Sigmoid colon (tissue), 7 donors: Measurements from ENCODE around the gene SIPA1. TPM values are rescaled to one million over a fixed set of nuclear protein-coding genes. Genes with fewer than 3 reads are reported as not detected.

ENCODE experiments used
- DNase-seq: peaks from one replicate; pipeline ENCODE4 v3.0.0-alpha.2; 2019
- H3K27ac ChIP-seq, 4 donors: fragments of 200-600 bp; sonication (generic); one replicate each; pipeline ENCODE4 v1.5.1; 2016 to 2019; ENCODE audit warnings: mild to moderate bottlenecking in 1 of 4
- H3K27me3 ChIP-seq, 3 donors: fragments of 200-600 bp; sonication (generic); one replicate each; pipeline ENCODE4 v1.5.1; 2019; ENCODE audit warnings: mild to moderate bottlenecking in 1 of 3
- H3K36me3 ChIP-seq, 4 donors: fragments of 200-600 bp; sonication (generic); one replicate each; pipeline ENCODE4 v1.5.1; 2016 to 2019
- H3K4me1 ChIP-seq, 4 donors: fragments of 200-600 bp; sonication (generic); one replicate each; pipeline ENCODE4 v1.5.1; 2017 to 2019
- H3K4me3 ChIP-seq, 4 donors: fragments of 200-600 bp; sonication (generic); one replicate each; pipeline ENCODE4 v1.5.1; 2017 to 2019; ENCODE audit warnings: mild to moderate bottlenecking in 2 of 4, moderate library complexity in 1 of 4
- H3K9me3 ChIP-seq, 4 donors: fragments of 200-600 bp in 3 of 4; sonication (generic) in 3 of 4; one replicate each; pipeline versions ENCODE4 v1.5.1 to v1.6.1; 2013 to 2019
- CTCF ChIP-seq, 4 experiments: fragments of 450-650 bp in 3 of 4; fragments of 200-600 bp in 1 of 4; IDR thresholded peaks; one replicate each; pipeline ENCODE4 v1.5.1; 2016 to 2019; ENCODE audit warnings: antibody characterized with exemption in 4 of 4, mild to moderate bottlenecking in 3 of 4, moderate library complexity in 2 of 4
- EP300 ChIP-seq, 4 donors: sonication (generic); formaldehyde crosslinking; IDR thresholded peaks; one replicate each; pipeline ENCODE4 v1.6.1; 2017; ENCODE audit warnings: antibody characterized with exemption in 4 of 4
- POLR2A ChIP-seq, 2 donors: fragments of 450-650 bp; IDR thresholded peaks; one replicate each; pipeline ENCODE4 v1.6.1; 2016; ENCODE audit warnings: antibody characterized with exemption in 2 of 2, mild to moderate bottlenecking in 2 of 2, moderate library complexity in 2 of 2
- POLR2AphosphoS5 ChIP-seq, 4 donors: sonication (generic); formaldehyde crosslinking; IDR thresholded peaks; one replicate each; pipeline ENCODE4 v1.6.1; 2017; ENCODE audit warnings: antibody characterized with exemption in 4 of 4
- WGBS, 2 donors: extraction: QIAGEN DNeasy Blood & Tissue Kit; methylation state at CpG; one replicate each; pipeline ENCODE4 v1.1.7; 2013; 5-methylcytosine and 5-hydroxymethylcytosine counted together
- intact Hi-C: fragments of 100-400 bp; cut with DNase I; formaldehyde crosslinking; loops from one replicate; pipeline ENCODE4 v1.15.1; 2023
- polyA plus RNA-seq, 3 donors: library from polyadenylated mRNA; stranded (reverse); fragments of 200-250 nt; gene quantifications; one replicate each; pipeline ENCODE4 v1.2.3, GENCODE V29; 2013
- total RNA-seq, 4 donors: library from RNA; depleted of rRNA; stranded (reverse); fragments of >200 nt; gene quantifications; one replicate each; pipeline ENCODE4 v1.1.0, GENCODE V29; 2016
- donor health status: healthy with polysubstance abuse.
- donor health status: Bipolar disorder and iron deficiency.
- donor health status: healthy.

SIPA1 gene
- total and polyA plus RNA-seq, 7 donors = 19.9 to 53.6 (median 30.7) TPM

- WGBS, 2 donors = 38 to 73% methylated on average over 3 of the region's 3 CpGs
- Histone ChIP-seq H3K4me3 (no peak overlapping the region), H3K36me3 (peaks cover 29 to 59% (median 48%) of the 10 kb centered on the region in 4 donors), H3K4me1 (peaks cover 0 to 27% (median 25%) of the 10 kb centered on the region in 4 donors), H3K27ac (peak overlapping the region in 1 of 4 donors; percentile 18), H3K27me3 (no peaks in the 10 kb centered on the region), H3K9me3 (no peaks in the 10 kb centered on the region)
- peak; percentile 65 for DNase-seq
- intact Hi-C loops = no loop called here
- TF ChIP-seq POLR2AphosphoS5 (IDR thresholded peaks at IDR 0.05) (peak in 1 of 4 donors; percentile 20), POLR2A (IDR thresholded peaks at IDR 0.05) (no peak), EP300 (IDR thresholded peaks at IDR 0.05) (no peak), CTCF (IDR thresholded peaks at IDR 0.05) (no peak)
These were observed 42.8 kb upstream of the SIPA1 start for GRCh38 chr11:65595131-65595530.

GRCh38 chr11:65595543-65596281 is 42.2 kb upstream of the SIPA1 start, which contains the start of gene KCNK7:
KCNK7 (minus strand) TSS chr11:65595800; CDS start chr11:65595772, 28 bp downstream.
- H3K27ac ChIP-seq = peak within 1 kb of the TSS in 1 of 4 donors; percentile 18
- WGBS, 2 donors = 39 to 73% methylated on average over 12 of the region's 12 CpGs
- intact Hi-C loops = no loop called here
- no peaks in the 10 kb centered on the region for H3K9me3 ChIP-seq
- H3K4me3 ChIP-seq = no peak within 1 kb of the TSS
- H3K27me3 ChIP-seq = no peaks in the 10 kb centered on the region
- TF ChIP-seq EP300 (IDR thresholded peaks at IDR 0.05) (no peak), POLR2AphosphoS5 (IDR thresholded peaks at IDR 0.05) (peak in 1 of 4 donors; percentile 8), POLR2A (IDR thresholded peaks at IDR 0.05) (no peak), CTCF (IDR thresholded peaks at IDR 0.05) (no peak)
- H3K4me1 ChIP-seq = peaks cover 0 to 24% (median 24%) of the 10 kb centered on the region in 4 donors
- no peak for DNase-seq
- H3K36me3 ChIP-seq = peaks cover 29 to 59% (median 45%) of the 10 kb centered on the region in 4 donors

- no peak for DNase-seq
These were observed 41.4 kb upstream of the SIPA1 start for GRCh38 chr11:65596520-65596919.

DNA sequence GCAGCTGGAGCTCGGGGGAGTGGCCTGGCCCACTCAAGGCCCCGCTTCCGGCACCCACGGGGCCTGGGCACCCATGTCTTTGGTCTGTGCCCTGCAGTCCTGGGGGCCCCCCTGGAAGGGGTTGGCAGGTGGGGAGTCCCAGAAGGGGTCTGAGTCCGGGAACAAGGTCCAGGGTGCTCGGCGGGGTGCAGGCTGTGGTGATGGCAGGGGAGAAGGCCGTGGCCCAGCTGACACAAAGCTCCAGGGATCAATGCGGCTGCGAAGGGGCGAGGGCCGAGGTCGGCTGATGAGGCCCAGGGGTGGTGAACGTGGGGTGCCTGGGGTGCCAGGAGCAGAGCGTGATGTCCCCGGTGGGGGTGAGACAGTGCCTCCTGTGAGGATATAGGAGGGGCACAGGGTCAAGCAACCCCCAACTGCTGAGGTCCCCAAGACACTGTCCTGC is 39.6 kb upstream of the SIPA1 start:
- intact Hi-C loops = no loop called here
- Histone ChIP-seq H3K9me3 (no peaks in the 10 kb centered on the region), H3K4me3 (no peak overlapping the region), H3K36me3 (peaks cover 22 to 54% (median 30%) of the 10 kb centered on the region in 4 donors), H3K4me1 (peaks cover 0 to 19% (median 17%) of the 10 kb centered on the region in 4 donors), H3K27me3 (no peaks in the 10 kb centered on the region), H3K27ac (no peak overlapping the region)
- no peak for TF ChIP-seq EP300 (IDR thresholded peaks at IDR 0.05)
- no peak for TF ChIP-seq POLR2A (IDR thresholded peaks at IDR 0.05)
- TF ChIP-seq CTCF (IDR thresholded peaks at IDR 0.05) = no peak
- no peak for TF ChIP-seq POLR2AphosphoS5 (IDR thresholded peaks at IDR 0.05)
- 94 to 95% methylated on average over 16 of the region's 16 CpGs for WGBS, 2 donors
- no peak for DNase-seq

More at GRCh38 chr11:65596520-65596919, 41.4 kb upstream of the SIPA1 start:
- Histone ChIP-seq H3K27ac (no peak overlapping the region), H3K4me1 (peaks cover 0 to 24% (median 24%) of the 10 kb centered on the region in 4 donors), H3K27me3 (no peaks in the 10 kb centered on the region), H3K4me3 (no peak overlapping the region), H3K36me3 (peaks cover 28 to 59% (median 38%) of the 10 kb centered on the region in 4 donors), H3K9me3 (no peaks in the 10 kb centered on the region)
- intact Hi-C loops = no loop called here
- no peak for TF ChIP-seq EP300 (IDR thresholded peaks at IDR 0.05)
- TF ChIP-seq CTCF (IDR thresholded peaks at IDR 0.05) = no peak
- no peak for TF ChIP-seq POLR2AphosphoS5 (IDR thresholded peaks at IDR 0.05)
- no peak for TF ChIP-seq POLR2A (IDR thresholded peaks at IDR 0.05)
- 82 to 86% methylated on average over 6 of the region's 6 CpGs for WGBS, 2 donors
